ENCODE measurements around the gene SERPINB6. TPM values are rescaled to one million over a fixed set of nuclear protein-coding genes. Genes with fewer than 3 reads are reported as not detected.

The SERPINB6 gene
- total and polyA plus RNA-seq, 9 of the 15 experiments (the other 6 are each of a cell fraction or from before 2014, with no cell fraction given), result 86.6 to 211 (median 143) TPM

GRCh38 chr6:2964793-2965505 lies 6.4 kb downstream of the SERPINB6 start (continued):
- TF ChIP-seq ZNF318 (IDR thresholded peaks at IDR 0.05; ENCODE audit: borderline replicate concordance in 1 of 2, low read depth in 1 of 2) (no peak), NFIC (IDR thresholded peaks at IDR 0.05) (peak; percentile 90), KLF16 (IDR thresholded peaks at IDR 0.05) (no peak), SMAD4 (CRISPR knock-in tag; conservative IDR thresholded peaks at IDR 0.05) (peak; percentile 43; the same call in 1 of the 2 replicates), MXD1 (CRISPR knock-in tag; IDR thresholded peaks at IDR 0.05; ENCODE audit: borderline replicate concordance, poor library complexity, severe bottlenecking) (no peak), ARNT (IDR thresholded peaks at IDR 0.05) (no peak; a peak in 1 of 4 replicates), ZNF280A (IDR thresholded peaks at IDR 0.05; ENCODE audit: low read depth, partially characterized antibody) (no peak), TGIF2 (CRISPR knock-in tag; IDR thresholded peaks at IDR 0.05) (no peak), SMARCE1 (IDR thresholded peaks at IDR 0.05) (peak; percentile 56; the same call in 1 of the 2 replicates), MBD2 (IDR thresholded peaks at IDR 0.05; ENCODE audit: borderline replicate concordance, low read depth) (no peak), MCM5 (IDR thresholded peaks at IDR 0.05; ENCODE audit: low read depth) (no peak), NCOA2 (IDR thresholded peaks at IDR 0.05; ENCODE audit: partially characterized antibody in 2 of 2) (no peak), ZBTB2 (IDR thresholded peaks at IDR 0.05) (no peak), ZNF77 (CRISPR knock-in tag; IDR thresholded peaks at IDR 0.05) (no peak), ATF1 (CRISPR knock-in tag; IDR thresholded peaks at IDR 0.05) (no peak), ATF1 (tag; IDR thresholded peaks at IDR 0.05) (0 out of 2 replicates have a peak, but pooled peaks have one; percentile 11), MAFK (IDR thresholded peaks at IDR 0.05; ENCODE audit: low read length) (no peak), ZNF644 (tag; IDR thresholded peaks at IDR 0.05; ENCODE audit: low read depth) (no peak)

All from K562 (cell line).